K562 (cell line): Measurements from ENCODE around the gene LANCL3. TPM values are rescaled to one million over a fixed set of nuclear protein-coding genes. Genes with fewer than 3 reads are reported as not detected.

ENCODE experiments used
- ATAC-seq: fragments of 200-7000 bp; cut with Tn5 transposase; 3 replicates; pipeline ENCODE4 v1.9.1; 2020; ENCODE audit warnings: moderate library complexity
- BruUV-seq: library from RNA; stranded (reverse); fragments of 400-500 nt; replicated peaks from 2 replicates; lab custom pipeline; 2021; lab: Mats Ljungman, UMichigan
- CTCF ChIA-PET: fragments of 300-600 bp; formaldehyde crosslinking; extraction: SDS; loops from one replicate; lab custom pipeline; 2021; ENCODE audit warnings: low intra/inter-chr PET ratio; lab: Yijun Ruan, JAX
- POLR2A ChIA-PET: fragments of 300-600, 350-650 bp; sonication (Branson Sonifier 250); formaldehyde crosslinking; extraction: SDS; loops from one replicate; lab custom pipeline; 2021; ENCODE audit warnings: antibody characterized with exemption, inconsistent platforms; lab: Yijun Ruan, JAX
- DNase-seq, 4 experiments: peaks; one replicate each; pipeline versions ENCODE4 v3.0.0 to v3.0.0-alpha.2; 2011 to 2018; ENCODE audit warnings: low spot score in 3 of 4, mixed read lengths in 3 of 4; ENCODE audit errors: extremely low read depth in 1 of 4
- FAIRE-seq: peaks from 2 replicates; lab custom pipeline; 2011; peaks lifted over from hg19 to GRCh38; lab: Jason Lieb, UNC
- H2AFZ ChIP-seq: 2 replicates; pipeline ENCODE4 v1.6.0; 2011; ENCODE audit warnings: low read depth, low read length, control low read depth, inconsistent platforms
- H3K27ac ChIP-seq: fragments of 200-600 bp; 3 replicates; pipeline ENCODE4 v1.8.0; 2011; ENCODE audit warnings: low read depth, mild to moderate bottlenecking, control low read depth, inconsistent platforms, low read length, moderate library complexity, mixed read lengths; ENCODE audit errors: extremely low read depth
- H3K27me3 ChIP-seq, 2 experiments: fragments of 300-600 bp in 1 of 2; 2 replicates in 1 of 2; 3 replicates in 1 of 2; pipeline versions ENCODE4 v1.6.0 to v1.8.0; 2011; ENCODE audit warnings: inconsistent platforms in 2 of 2, low read length in 2 of 2, mild to moderate bottlenecking in 1 of 2, mixed read lengths in 1 of 2, moderate library complexity in 1 of 2; ENCODE audit not compliant: control insufficient read depth in 2 of 2, insufficient read depth in 2 of 2
- H3K36me3 ChIP-seq: fragments of 300-600 bp; 3 replicates; pipeline ENCODE4 v1.8.0; 2011; ENCODE audit warnings: mild to moderate bottlenecking, low read length, inconsistent platforms; ENCODE audit not compliant: control insufficient read depth, insufficient read depth
- H3K4me1 ChIP-seq, 2 experiments: fragments of 200-600 bp in 1 of 2; replicated peaks in 1 of 2; 2 replicates in 1 of 2; 3 replicates in 1 of 2; pipeline versions ENCODE4 v1.5.1 to v1.8.0; 2011; ENCODE audit warnings: inconsistent platforms in 2 of 2, low read length in 2 of 2, mild to moderate bottlenecking in 1 of 2, mixed read lengths in 1 of 2, moderate library complexity in 1 of 2; ENCODE audit not compliant: control insufficient read depth in 2 of 2, insufficient read depth in 2 of 2
- H3K4me2 ChIP-seq: 2 replicates; pipeline ENCODE4 v1.6.1; 2011; ENCODE audit warnings: low read length, control low read depth, inconsistent platforms, mixed read lengths; ENCODE audit not compliant: insufficient read depth
- H3K4me3 ChIP-seq: fragments of 200-600 bp; sonication (generic), shearing (Covaris generic); 2 replicates; pipeline ENCODE4 v1.5.1; 2016; ENCODE audit warnings: control low read depth, inconsistent platforms
- H3K79me2 ChIP-seq: fragments of 200-600 bp; 3 replicates; pipeline ENCODE4 v1.8.0; 2011; ENCODE audit warnings: low read length, inconsistent platforms; ENCODE audit not compliant: control insufficient read depth, insufficient read depth
- H3K9ac ChIP-seq, 2 experiments: 2 replicates each; pipeline versions ENCODE4 v1.6.0 to v1.6.1; 2011; ENCODE audit warnings: low read depth in 2 of 2, low read length in 2 of 2, control low read depth in 1 of 2, inconsistent platforms in 1 of 2, mild to moderate bottlenecking in 1 of 2, mixed read lengths in 1 of 2; ENCODE audit not compliant: insufficient read depth in 1 of 2
- H3K9me1 ChIP-seq: one replicate; pipeline ENCODE4 v1.6.0; 2011; ENCODE audit warnings: inconsistent platforms, mild to moderate bottlenecking, low read length, moderate library complexity; ENCODE audit not compliant: control insufficient read depth, insufficient read depth
- H3K9me3 ChIP-seq: replicated peaks from 2 replicates; pipeline ENCODE4 v1.5.1; 2011; ENCODE audit warnings: low read depth, low read length, inconsistent platforms; ENCODE audit not compliant: control insufficient read depth, insufficient read depth
- H4K20me1 ChIP-seq: replicated peaks from 2 replicates; pipeline ENCODE4 v1.6.1; 2011; ENCODE audit warnings: low read length, inconsistent platforms, mixed read lengths; ENCODE audit not compliant: control insufficient read depth, insufficient read depth
- BCOR ChIP-seq: fragments of 450-650 bp; IDR thresholded peaks from 2 replicates; pipeline ENCODE4 v1.6.1; 2016
- BRF2 ChIP-seq: IDR thresholded peaks from 3 replicates; pipeline ENCODE4 v1.6.1; 2011; ENCODE audit warnings: borderline replicate concordance, mild to moderate bottlenecking; ENCODE audit not compliant: insufficient read length, insufficient read depth
- CHAMP1 ChIP-seq: fragments of 450-650 bp; IDR thresholded peaks from 2 replicates; pipeline ENCODE4 v1.6.1; 2016; ENCODE audit warnings: mild to moderate bottlenecking
- E2F1 ChIP-seq: sonication (generic); formaldehyde crosslinking; IDR thresholded peaks from 2 replicates; pipeline ENCODE4 v1.8.1; 2023; ENCODE audit warnings: mild to moderate bottlenecking, missing genetic modification reagents, moderate library complexity
- FOXO4 ChIP-seq: fragments of 450-650 bp; formaldehyde crosslinking; IDR thresholded peaks from 2 replicates; pipeline ENCODE4 v1.4.0; 2020; ENCODE audit warnings: mild to moderate bottlenecking, moderate library complexity
- KDM5B ChIP-seq: fragments of 200-600 bp; sonication (generic); IDR thresholded peaks from 2 replicates; pipeline ENCODE4 v1.6.1; 2012; ENCODE audit warnings: low read depth, mild to moderate bottlenecking, moderate library complexity, low read length, control low read depth, inconsistent platforms; ENCODE audit not compliant: insufficient replicate concordance
- KLF6 ChIP-seq: fragments of 250-450 bp; sonication (Bioruptor Pico); IDR thresholded peaks from 2 replicates; pipeline ENCODE4 v1.4.0; 2020; ENCODE audit warnings: mild to moderate bottlenecking, moderate library complexity, borderline replicate concordance
- L3MBTL2 ChIP-seq: fragments of 450-650 bp; IDR thresholded peaks from 2 replicates; pipeline ENCODE4 v1.6.1; 2016; ENCODE audit warnings: mild to moderate bottlenecking, moderate library complexity
- NFXL1 ChIP-seq: fragments of 450-650 bp; formaldehyde crosslinking; IDR thresholded peaks from 2 replicates; pipeline ENCODE4 v1.4.0; 2021; ENCODE audit warnings: mild to moderate bottlenecking
- SMC3 ChIP-seq: conservative IDR thresholded peaks from 2 replicates; pipeline ENCODE4 v1.6.1; 2011; ENCODE audit warnings: low read depth, low read length, improper control_type of control experiment; ENCODE audit not compliant: insufficient read depth
- TCFL5 ChIP-seq: fragments of 250-450 bp; sonication (Bioruptor Pico); conservative IDR thresholded peaks from 2 replicates; pipeline ENCODE4 v1.6.1; 2021; ENCODE audit warnings: mild to moderate bottlenecking, moderate library complexity, matching md5 sums
- ZNF165 ChIP-seq: fragments of 250-450 bp; sonication (Bioruptor Pico); IDR thresholded peaks from 2 replicates; pipeline ENCODE4 v1.4.0; 2020; ENCODE audit warnings: borderline replicate concordance
- ZNF232 ChIP-seq: sonication (generic); formaldehyde crosslinking; IDR thresholded peaks from 2 replicates; pipeline ENCODE4 v1.8.0; 2022; ENCODE audit warnings: mild to moderate bottlenecking, missing genetic modification reagents
- ZNF395 ChIP-seq: fragments of 200-800 bp; sonication (Bioruptor generic); IDR thresholded peaks from 2 replicates; pipeline ENCODE4 v1.6.1; 2017; ENCODE audit warnings: missing genetic modification characterization, missing compliant biosample characterization
- ZNF717 ChIP-seq: fragments of 250-450 bp; sonication (Bioruptor Pico); IDR thresholded peaks from 2 replicates; pipeline ENCODE4 v1.5.0; 2021
- ZNF766 ChIP-seq: fragments of 200-800 bp; sonication (Bioruptor generic); conservative IDR thresholded peaks from 2 replicates; pipeline ENCODE4 v1.6.1; 2016; ENCODE audit warnings: missing genetic modification characterization, missing compliant biosample characterization
- WGBS: fragments of 100-300 bp; shearing (Covaris generic); methylation state at CpG from one replicate; pipeline ENCODE4 v1.1.6; 2016; ENCODE audit warnings: low coverage, mixed read lengths; ENCODE audit not compliant: insufficient coverage; ENCODE audit errors: missing lambda C conversion rate; 5-methylcytosine and 5-hydroxymethylcytosine counted together
- in situ Hi-C: fragments of 300-500 bp; cut with MboI; formaldehyde crosslinking; loops from 4 replicates; pipeline ENCODE4 v1.15.0; 2018; ENCODE audit warnings: inconsistent platforms, mixed read lengths
- intact Hi-C: fragments of 100-400 bp; cut with micrococcal nuclease; formaldehyde crosslinking; loops from 2 replicates; pipeline ENCODE4 v1.14.2; 2022
- polyA plus RNA-seq, 8 experiments: library from polyadenylated mRNA; depleted of rRNA in 4 of 8; stranded (reverse) in 5 of 8; unstranded in 3 of 8; fragments of >200 nt; fragmentation: Nextera tagmentation in 2 of 8; fragmentation: Illumina TruSeq in 1 of 8; extraction: Ambion mirVana in 2 of 8; extraction: Trizol in 1 of 8; gene quantifications; 2 replicates each; pipeline versions ENCODE4 v1.2.1 to v1.2.3, GENCODE V29; 2011 to 2014; ENCODE audit warnings: inconsistent platforms in 1 of 8, missing spikeins in 1 of 8
- total RNA-seq, 7 experiments: library from RNA; depleted of rRNA in 6 of 7; stranded (reverse); fragments of >200 nt in 6 of 7; fragmentation: Illumina TruSeq in 2 of 7; extraction: Trizol in 2 of 7; gene quantifications; 2 replicates each; pipeline versions ENCODE4 v1.2.1 to v1.2.3, GENCODE V29; 2011 to 2021; ENCODE audit warnings: low replicate concordance in 1 of 7

LANCL3 gene
- total and polyA plus RNA-seq, 9 of the 15 experiments (the other 6 are each of a cell fraction or from before 2014, with no cell fraction given): 0.41 to 1.5 (median 0.58) TPM

GRCh38 chrX:37711991-37712390 is 140.5 kb downstream of the LANCL3 start:
- CTCF ChIA-PET: no interaction called here
- Histone ChIP-seq H3K4me3 (no peak overlapping the region), H3K9me1 (no peaks in the 10 kb centered on the region), H4K20me1 (no peaks in the 10 kb centered on the region), H3K9me3 (no peaks in the 10 kb centered on the region), H3K27me3 (no peaks in the 10 kb centered on the region), H3K9ac (no peak overlapping the region), H3K27ac (no peak overlapping the region), H3K36me3 (no peaks in the 10 kb centered on the region), H3K4me1 (peaks cover 0 to 17% of the 10 kb centered on the region in 2 experiments; a peak in 2 of 5 replicates), H3K4me2 (no peak overlapping the region), H2AFZ (no peak overlapping the region), H3K79me2 (peaks cover 30% of the 10 kb centered on the region)
- FAIRE-seq (no peak), DNase-seq (no peak), ATAC-seq (no peak)
- BruUV-seq: no TSS peak
- WGBS: 28% methylated on average over 3 of the region's 3 CpGs
- in situ Hi-C loops: no loop called here
- intact Hi-C loops: loop anchor here (10.0 kb wide), 1 partner anchor 137 kb away; the partner anchor contains the start of gene LANCL3
- POLR2A ChIA-PET: interaction anchor here (1.4 kb wide), 1 partner anchor 21 kb away, joined by 3 read pairs; no protein-coding TSS in a partner anchor
- TF ChIP-seq ZNF766 (CRISPR knock-in tag) (no peak), SMC3 (no peak), TCFL5 (CRISPR knock-in tag) (no peak), BRF2 (no peak), FOXO4 (no peak), L3MBTL2 (no peak), KDM5B (no peak), KLF6 (CRISPR knock-in tag) (no peak), ZNF717 (no peak), ZNF232 (CRISPR knock-in tag) (no peak), CHAMP1 (no peak), ZNF165 (no peak), ZNF395 (CRISPR knock-in tag) (no peak), BCOR (no peak), NFXL1 (CRISPR knock-in tag) (no peak), E2F1 (no peak)
